C4-2B (cell line): ENCODE results near the gene GNAT2.

Source experiments
- ZFX ChIP-seq: fragments of 450-650 bp; IDR thresholded peaks from 2 replicates; pipeline ENCODE4 v1.6.1; 2017
- TF ChIP-seq, protein P1 (sequence below): fragments of 450-650 bp; conservative IDR thresholded peaks from 2 replicates; pipeline ENCODE4 v1.5.1; 2017; ENCODE audit warnings: mild to moderate bottlenecking

DNA sequence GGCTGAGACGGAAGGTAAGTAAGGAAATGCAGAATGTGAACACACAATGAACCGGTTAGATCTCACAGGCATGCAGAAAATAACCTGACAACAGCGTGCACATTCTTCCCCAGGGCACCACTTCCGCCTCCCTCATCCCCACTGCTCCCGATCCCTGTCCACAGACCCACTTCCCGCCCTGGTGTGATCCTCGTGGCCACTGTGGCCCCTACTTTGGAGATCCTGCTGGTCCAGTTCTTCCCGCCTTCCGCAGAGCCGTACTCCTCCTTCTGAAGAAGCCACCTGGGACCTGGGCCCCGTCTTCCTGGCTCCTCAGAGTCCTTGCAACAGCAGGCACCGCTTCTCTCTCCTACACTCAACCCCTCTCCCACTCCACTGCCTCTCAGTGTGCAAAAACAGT, 35.1 kb upstream of the GNAT2 start:
- TF ChIP-seq, protein P1, sequence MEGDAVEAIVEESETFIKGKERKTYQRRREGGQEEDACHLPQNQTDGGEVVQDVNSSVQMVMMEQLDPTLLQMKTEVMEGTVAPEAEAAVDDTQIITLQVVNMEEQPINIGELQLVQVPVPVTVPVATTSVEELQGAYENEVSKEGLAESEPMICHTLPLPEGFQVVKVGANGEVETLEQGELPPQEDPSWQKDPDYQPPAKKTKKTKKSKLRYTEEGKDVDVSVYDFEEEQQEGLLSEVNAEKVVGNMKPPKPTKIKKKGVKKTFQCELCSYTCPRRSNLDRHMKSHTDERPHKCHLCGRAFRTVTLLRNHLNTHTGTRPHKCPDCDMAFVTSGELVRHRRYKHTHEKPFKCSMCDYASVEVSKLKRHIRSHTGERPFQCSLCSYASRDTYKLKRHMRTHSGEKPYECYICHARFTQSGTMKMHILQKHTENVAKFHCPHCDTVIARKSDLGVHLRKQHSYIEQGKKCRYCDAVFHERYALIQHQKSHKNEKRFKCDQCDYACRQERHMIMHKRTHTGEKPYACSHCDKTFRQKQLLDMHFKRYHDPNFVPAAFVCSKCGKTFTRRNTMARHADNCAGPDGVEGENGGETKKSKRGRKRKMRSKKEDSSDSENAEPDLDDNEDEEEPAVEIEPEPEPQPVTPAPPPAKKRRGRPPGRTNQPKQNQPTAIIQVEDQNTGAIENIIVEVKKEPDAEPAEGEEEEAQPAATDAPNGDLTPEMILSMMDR: no peak
- TF ChIP-seq ZFX: no peak
